ENCODE results near the gene SLC29A1. TPM values are rescaled to one million over a fixed set of nuclear protein-coding genes. Genes with fewer than 3 reads are reported as not detected.
"Not testable (repeated sequence)": the region's sequence is repeated elsewhere in the genome, so short reads cannot be mapped to it uniquely, and the experiment has no call there.

SLC29A1 gene
- total RNA-seq, 3 donors from 2014 or later, result 12.9 to 140 (median 14.8) TPM

DNA sequence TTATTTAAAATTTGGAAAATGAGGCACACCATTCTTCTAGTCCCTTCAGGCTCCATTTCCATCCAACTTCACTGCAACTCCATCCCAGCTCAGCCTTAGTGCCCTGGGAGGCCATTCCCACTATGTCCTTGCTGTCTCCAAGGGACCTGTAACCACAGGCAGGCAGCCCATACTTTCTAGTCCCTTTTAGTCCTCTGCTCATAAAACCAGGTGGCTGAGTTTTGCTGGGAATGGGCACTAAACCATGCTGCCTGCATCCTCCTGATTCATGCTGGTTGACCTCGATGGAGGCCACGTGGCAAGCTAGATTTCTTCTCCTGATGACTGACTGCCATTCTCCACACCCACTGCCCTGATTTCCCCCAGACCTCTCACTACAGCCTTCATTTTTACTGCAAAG is 34.1 kb upstream of the SLC29A1 start:
- Histone ChIP-seq H3K4me1 (ENCODE audit: low read depth) (no peaks in the 10 kb centered on the region), H3K4me3 (no peak overlapping the region), H3K36me3 (ENCODE audit: low read depth) (no peaks in the 10 kb centered on the region), H3K9me3 (no peaks in the 10 kb centered on the region)
- intact Hi-C loops (cut with DNase I, micrococcal nuclease), result no loop called here
- DNase-seq, result no peak
- TF ChIP-seq, protein P1, sequence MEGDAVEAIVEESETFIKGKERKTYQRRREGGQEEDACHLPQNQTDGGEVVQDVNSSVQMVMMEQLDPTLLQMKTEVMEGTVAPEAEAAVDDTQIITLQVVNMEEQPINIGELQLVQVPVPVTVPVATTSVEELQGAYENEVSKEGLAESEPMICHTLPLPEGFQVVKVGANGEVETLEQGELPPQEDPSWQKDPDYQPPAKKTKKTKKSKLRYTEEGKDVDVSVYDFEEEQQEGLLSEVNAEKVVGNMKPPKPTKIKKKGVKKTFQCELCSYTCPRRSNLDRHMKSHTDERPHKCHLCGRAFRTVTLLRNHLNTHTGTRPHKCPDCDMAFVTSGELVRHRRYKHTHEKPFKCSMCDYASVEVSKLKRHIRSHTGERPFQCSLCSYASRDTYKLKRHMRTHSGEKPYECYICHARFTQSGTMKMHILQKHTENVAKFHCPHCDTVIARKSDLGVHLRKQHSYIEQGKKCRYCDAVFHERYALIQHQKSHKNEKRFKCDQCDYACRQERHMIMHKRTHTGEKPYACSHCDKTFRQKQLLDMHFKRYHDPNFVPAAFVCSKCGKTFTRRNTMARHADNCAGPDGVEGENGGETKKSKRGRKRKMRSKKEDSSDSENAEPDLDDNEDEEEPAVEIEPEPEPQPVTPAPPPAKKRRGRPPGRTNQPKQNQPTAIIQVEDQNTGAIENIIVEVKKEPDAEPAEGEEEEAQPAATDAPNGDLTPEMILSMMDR (IDR thresholded peaks at IDR 0.05), result no peak
- no peak for ATAC-seq

DNA sequence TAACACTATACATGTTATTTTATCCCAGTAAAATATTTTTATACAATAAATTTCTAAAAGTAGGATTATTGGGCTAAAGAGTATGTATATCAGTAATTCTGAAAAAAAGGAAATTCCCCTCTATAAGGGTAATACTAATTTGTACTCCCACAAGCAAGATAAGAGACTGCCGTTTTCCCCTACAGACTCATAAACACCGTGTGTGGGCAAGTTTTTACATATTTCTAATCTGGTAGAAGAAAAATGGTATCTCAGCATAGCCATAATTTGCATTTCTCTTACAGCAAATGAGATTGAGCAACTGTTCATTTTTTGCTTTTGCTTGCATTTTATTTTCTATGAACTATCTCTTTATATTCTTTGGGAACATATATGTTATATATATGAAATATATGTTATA is 32.7 kb upstream of the SLC29A1 start:
- ATAC-seq (no peak), DNase-seq (no peak)
- Histone ChIP-seq H3K9me3 (no peaks in the 10 kb centered on the region), H3K4me1 (ENCODE audit: low read depth) (no peaks in the 10 kb centered on the region), H3K36me3 (ENCODE audit: low read depth) (no peaks in the 10 kb centered on the region), H3K4me3 (no peak overlapping the region)
- TF ChIP-seq, protein P1 (IDR thresholded peaks at IDR 0.05), result no peak
- intact Hi-C loops (cut with DNase I, micrococcal nuclease), result no loop called here

DNA sequence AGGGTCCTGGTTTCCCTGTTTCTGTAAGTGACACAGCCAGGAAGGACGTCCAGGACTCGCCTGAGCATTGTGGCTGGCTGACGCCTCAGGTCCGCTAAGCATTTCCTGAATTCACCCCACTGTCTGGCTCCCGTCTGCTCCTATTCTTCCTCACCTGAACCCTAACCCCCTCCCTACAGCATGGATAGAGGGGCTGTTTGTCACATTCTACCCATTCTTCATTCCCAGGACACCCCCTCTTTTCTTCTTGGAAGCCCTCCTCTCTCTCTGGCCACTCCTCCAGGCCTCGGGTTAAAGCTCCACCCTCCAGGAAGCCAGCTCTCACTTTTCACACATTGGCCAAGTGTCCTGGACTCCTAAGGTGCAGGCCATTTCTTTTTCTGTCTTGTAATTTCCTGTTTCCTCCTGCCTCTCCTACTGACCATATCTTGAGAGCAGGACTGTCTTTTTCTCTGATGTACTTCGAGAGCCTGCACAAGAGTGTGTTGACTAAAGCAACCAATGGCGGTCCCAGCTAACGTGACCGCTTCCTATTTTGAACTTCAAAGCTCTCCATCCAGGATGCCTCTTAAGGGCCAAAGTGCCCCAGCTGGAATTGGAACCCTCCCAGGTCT is 30.9 kb upstream of the SLC29A1 start:
- no peak for DNase-seq
- H3K36me3 ChIP-seq (ENCODE audit: low read depth), result no peaks in the 10 kb centered on the region
- H3K4me1 ChIP-seq (ENCODE audit: low read depth), result no peaks in the 10 kb centered on the region
- TF ChIP-seq, protein P1 (IDR thresholded peaks at IDR 0.05), result no peak
- no peaks in the 10 kb centered on the region for H3K9me3 ChIP-seq
- H3K4me3 ChIP-seq, result no peak overlapping the region
- peak; percentile 88 for ATAC-seq
- intact Hi-C loops (cut with DNase I, micrococcal nuclease), result no loop called here

DNA sequence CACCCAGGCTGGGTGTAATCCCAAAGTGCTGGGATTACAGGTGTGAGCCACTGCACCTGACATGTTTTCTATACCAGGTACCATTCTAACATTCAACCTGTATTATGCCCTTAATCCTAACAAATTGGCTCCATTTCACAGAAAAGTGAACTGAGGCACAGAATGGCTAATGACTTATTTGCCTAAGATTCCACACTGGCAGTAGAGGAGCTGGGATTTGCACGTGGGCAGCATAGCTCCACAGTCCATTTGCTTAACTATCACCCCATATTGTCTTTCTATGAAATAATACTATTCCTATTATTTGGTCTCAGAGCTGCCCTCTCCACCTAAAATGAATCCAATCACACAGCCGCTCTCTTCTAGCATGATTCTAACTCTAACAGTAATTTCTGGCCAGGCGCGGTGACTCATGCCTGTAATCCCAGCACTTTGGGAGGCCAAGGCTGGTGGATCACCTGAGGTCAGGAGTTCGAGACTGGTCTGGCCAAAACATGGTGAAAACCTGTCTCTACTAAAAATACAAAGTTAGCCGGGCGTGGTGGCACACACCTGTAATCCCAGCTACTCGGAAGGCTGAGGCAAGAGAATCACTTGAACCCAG is 30.0 kb upstream of the SLC29A1 start:
- Histone ChIP-seq H3K4me1 (ENCODE audit: low read depth) (no peaks in the 10 kb centered on the region), H3K36me3 (ENCODE audit: low read depth) (no peaks in the 10 kb centered on the region), H3K4me3 (no peak overlapping the region), H3K9me3 (no peaks in the 10 kb centered on the region)
- intact Hi-C loops (cut with DNase I, micrococcal nuclease), result no loop called here
- TF ChIP-seq, protein P1 (IDR thresholded peaks at IDR 0.05), result no peak
- no peak for ATAC-seq
- no peak for DNase-seq

DNA sequence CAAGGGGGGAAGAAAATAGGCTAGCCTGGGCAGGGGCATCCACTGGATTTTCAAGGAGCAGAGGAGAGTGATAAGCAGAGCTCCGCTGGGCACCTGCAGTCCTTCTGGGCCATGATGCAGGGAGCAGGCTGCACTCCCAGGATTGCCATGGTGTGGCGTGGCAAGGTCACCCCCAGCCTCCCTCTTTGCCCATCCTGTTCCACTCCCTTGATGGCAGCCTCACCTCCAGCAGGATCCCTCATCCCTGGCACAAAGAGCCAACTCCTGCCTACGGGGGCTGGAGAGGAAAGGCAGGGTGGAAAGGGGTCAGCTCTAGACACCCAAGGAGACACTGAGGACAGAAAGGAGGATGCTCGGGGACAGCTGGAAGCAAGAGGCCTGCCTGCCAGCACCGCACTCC is 29.1 kb upstream of the SLC29A1 start:
- intact Hi-C loops (cut with DNase I, micrococcal nuclease), result no loop called here
- H3K4me3 ChIP-seq, result no peak overlapping the region
- no peaks in the 10 kb centered on the region for H3K36me3 ChIP-seq (ENCODE audit: low read depth)
- TF ChIP-seq, protein P1 (IDR thresholded peaks at IDR 0.05), result no peak
- ATAC-seq, result no peak
- DNase-seq, result no peak
- H3K9me3 ChIP-seq, result no peaks in the 10 kb centered on the region
- H3K4me1 ChIP-seq (ENCODE audit: low read depth), result no peaks in the 10 kb centered on the region

DNA sequence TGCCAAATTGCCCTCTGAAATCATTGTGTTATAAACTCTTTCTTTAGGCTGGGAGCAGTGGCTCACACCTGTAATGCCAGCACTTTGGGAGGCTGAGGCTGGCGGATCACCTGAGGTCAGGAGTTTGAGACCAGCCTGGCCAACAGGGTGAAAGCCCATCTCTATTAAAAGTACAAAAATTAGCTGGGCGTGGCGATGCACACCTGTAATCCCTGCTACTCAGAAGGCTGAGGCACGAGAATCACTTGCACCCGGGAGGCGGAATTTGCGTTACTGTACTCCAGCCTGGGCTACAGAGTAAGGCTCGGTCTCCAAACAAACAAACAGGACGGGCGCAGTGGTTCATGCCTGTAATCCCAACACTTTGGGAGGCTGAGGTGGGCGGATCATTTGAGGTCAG is 27.0 kb upstream of the SLC29A1 start:
- H3K36me3 ChIP-seq (ENCODE audit: low read depth); DNase-seq; intact Hi-C loops (cut with DNase I, micrococcal nuclease); H3K4me3 ChIP-seq; ATAC-seq; H3K4me1 ChIP-seq (ENCODE audit: low read depth); H3K9me3 ChIP-seq: not testable (repeated sequence)

Measured in mucosa of descending colon (tissue), 3 donors.